ENCODE measurements around the gene AUTS2. TPM values are rescaled to one million over a fixed set of nuclear protein-coding genes. Genes with fewer than 3 reads are reported as not detected.

The AUTS2 gene
- total and polyA plus RNA-seq, 9 of the 15 experiments (the other 6 are each of a cell fraction or from before 2014, with no cell fraction given): 0.58 TPM; not detected in 8

DNA sequence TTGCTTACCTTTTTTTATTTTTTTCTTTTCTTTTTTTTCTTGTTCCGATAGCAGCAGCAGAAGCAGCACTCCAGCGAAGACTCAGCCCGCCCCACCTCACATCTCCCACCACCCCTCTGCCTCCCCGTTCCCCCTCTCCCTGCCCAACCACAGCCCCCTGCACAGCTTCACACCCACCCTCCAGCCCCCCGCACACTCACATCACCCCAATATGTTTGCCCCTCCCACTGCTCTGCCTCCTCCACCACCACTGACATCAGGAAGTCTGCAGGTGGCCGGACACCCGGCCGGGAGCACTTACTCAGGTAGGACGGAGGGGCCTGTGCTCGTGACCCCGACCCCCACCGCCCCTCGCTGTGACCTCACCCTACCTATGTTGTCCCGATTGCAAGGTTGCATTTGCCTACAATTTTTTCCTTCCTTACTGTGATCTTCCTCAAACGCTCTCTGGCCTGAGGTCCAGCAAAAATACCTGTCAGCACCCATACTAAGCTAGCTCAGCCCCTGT is 1166.5 kb downstream of the AUTS2 start:
- H3K27ac ChIP-seq (ENCODE audit: extremely low read depth, low read depth, low read length): no peak overlapping the region
- intact Hi-C loops (cut with micrococcal nuclease): no loop called here

DNA sequence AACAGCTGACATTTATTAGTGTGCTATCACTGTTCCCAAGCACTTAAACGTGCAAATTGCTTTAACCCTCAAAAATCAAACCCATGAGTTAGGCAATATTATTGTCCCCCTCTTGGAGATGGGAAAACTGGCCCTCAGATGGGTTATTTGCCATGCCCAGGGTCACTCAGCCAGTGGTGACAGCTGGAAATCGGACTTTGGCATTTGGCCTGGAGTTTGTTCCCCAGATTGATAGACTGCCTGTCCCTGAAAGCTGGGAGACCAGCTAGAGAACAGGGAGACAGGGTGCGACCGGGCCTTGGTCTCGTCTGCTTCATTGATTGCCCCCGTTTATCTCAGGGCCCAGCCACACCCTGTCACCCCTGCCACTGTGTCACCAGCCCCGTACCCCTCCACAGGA is 1167.4 kb downstream of the AUTS2 start:
- in situ Hi-C loops (cut with MboI) (no loop called here), intact Hi-C loops (cut with micrococcal nuclease) (no loop called here)
- Histone ChIP-seq H3K4me1 (replicated peaks in 1 of 2; ENCODE audit: control insufficient read depth in 2 of 2, insufficient read depth in 2 of 2, low read length in 2 of 2) (no peaks in the 10 kb centered on the region), H3K27ac (ENCODE audit: extremely low read depth, low read depth, low read length) (no peak overlapping the region), H3K9ac (ENCODE audit: insufficient read depth in 1 of 2, low read depth in 2 of 2, low read length in 2 of 2) (no peak overlapping the region), H2AFZ (ENCODE audit: low read depth, low read length) (no peak overlapping the region), H3K9me3 (replicated peaks; ENCODE audit: control insufficient read depth, insufficient read depth, low read depth, low read length) (no peaks in the 10 kb centered on the region), H3K27me3 (ENCODE audit: control insufficient read depth in 2 of 2, insufficient read depth in 2 of 2, low read length in 2 of 2) (peaks cover 28 to 44% of the 10 kb centered on the region in 2 experiments), H3K36me3 (ENCODE audit: control insufficient read depth, insufficient read depth, low read length) (no peaks in the 10 kb centered on the region), H3K79me2 (ENCODE audit: control insufficient read depth, insufficient read depth, low read length) (no peaks in the 10 kb centered on the region), H3K4me3 (no peak overlapping the region), H3K9me1 (ENCODE audit: control insufficient read depth, insufficient read depth, low read length) (peaks cover 7% of the 10 kb centered on the region), H3K4me2 (ENCODE audit: insufficient read depth, low read length) (no peak overlapping the region), H4K20me1 (replicated peaks; ENCODE audit: control insufficient read depth, insufficient read depth, low read length) (no peaks in the 10 kb centered on the region; the same call in 1 of the 2 replicates)
- DNase-seq (ENCODE audit: extremely low read depth in 1 of 4, low spot score in 3 of 4) (no peak), FAIRE-seq (no peak), ATAC-seq (no peak)
- BruUV-seq (replicated peaks): no TSS peak
- ChIA-PET POLR2A (no interaction called here), CTCF (ENCODE audit: low intra/inter-chr PET ratio) (no interaction called here)
- 2% methylated on average over 6 of the region's 7 CpGs for WGBS (ENCODE audit: insufficient coverage, low coverage, missing lambda C conversion rate)
- TF ChIP-seq, protein P1, sequence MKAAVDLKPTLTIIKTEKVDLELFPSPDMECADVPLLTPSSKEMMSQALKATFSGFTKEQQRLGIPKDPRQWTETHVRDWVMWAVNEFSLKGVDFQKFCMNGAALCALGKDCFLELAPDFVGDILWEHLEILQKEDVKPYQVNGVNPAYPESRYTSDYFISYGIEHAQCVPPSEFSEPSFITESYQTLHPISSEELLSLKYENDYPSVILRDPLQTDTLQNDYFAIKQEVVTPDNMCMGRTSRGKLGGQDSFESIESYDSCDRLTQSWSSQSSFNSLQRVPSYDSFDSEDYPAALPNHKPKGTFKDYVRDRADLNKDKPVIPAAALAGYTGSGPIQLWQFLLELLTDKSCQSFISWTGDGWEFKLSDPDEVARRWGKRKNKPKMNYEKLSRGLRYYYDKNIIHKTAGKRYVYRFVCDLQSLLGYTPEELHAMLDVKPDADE (conservative IDR thresholded peaks at IDR 0.05; ENCODE audit: control insufficient read depth, low read depth, low read length): no peak
- TF ChIP-seq YY1 (IDR thresholded peaks at IDR 0.05; ENCODE audit: borderline replicate concordance in 1 of 3, control insufficient read depth in 1 of 3, extremely low read depth in 1 of 3, insufficient read depth in 3 of 3, insufficient read length in 1 of 3, insufficient replicate concordance in 2 of 3, low read depth in 1 of 3, low read length in 2 of 3): no peak
- TF ChIP-seq, protein P2, sequence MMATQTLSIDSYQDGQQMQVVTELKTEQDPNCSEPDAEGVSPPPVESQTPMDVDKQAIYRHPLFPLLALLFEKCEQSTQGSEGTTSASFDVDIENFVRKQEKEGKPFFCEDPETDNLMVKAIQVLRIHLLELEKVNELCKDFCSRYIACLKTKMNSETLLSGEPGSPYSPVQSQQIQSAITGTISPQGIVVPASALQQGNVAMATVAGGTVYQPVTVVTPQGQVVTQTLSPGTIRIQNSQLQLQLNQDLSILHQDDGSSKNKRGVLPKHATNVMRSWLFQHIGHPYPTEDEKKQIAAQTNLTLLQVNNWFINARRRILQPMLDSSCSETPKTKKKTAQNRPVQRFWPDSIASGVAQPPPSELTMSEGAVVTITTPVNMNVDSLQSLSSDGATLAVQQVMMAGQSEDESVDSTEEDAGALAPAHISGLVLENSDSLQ (IDR thresholded peaks at IDR 0.05): no peak
- no peak for TF ChIP-seq ZC3H11A (IDR thresholded peaks at IDR 0.05; ENCODE audit: low read depth, low read length)
- no peak for TF ChIP-seq EHMT2 (IDR thresholded peaks at IDR 0.05)
- TF ChIP-seq, protein P3, sequence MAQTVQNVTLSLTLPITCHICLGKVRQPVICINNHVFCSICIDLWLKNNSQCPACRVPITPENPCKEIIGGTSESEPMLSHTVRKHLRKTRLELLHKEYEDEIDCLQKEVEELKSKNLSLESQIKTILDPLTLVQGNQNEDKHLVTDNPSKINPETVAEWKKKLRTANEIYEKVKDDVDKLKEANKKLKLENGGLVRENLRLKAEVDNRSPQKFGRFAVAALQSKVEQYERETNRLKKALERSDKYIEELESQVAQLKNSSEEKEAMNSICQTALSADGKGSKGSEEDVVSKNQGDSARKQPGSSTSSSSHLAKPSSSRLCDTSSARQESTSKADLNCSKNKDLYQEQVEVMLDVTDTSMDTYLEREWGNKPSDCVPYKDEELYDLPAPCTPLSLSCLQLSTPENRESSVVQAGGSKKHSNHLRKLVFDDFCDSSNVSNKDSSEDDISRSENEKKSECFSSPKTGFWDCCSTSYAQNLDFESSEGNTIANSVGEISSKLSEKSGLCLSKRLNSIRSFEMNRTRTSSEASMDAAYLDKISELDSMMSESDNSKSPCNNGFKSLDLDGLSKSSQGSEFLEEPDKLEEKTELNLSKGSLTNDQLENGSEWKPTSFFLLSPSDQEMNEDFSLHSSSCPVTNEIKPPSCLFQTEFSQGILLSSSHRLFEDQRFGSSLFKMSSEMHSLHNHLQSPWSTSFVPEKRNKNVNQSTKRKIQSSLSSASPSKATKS (CRISPR knock-in tag; IDR thresholded peaks at IDR 0.05): no peak
- no peak for TF ChIP-seq EGR1 (conservative IDR thresholded peaks at IDR 0.05)
- TF ChIP-seq ZNF668 (CRISPR knock-in tag; IDR thresholded peaks at IDR 0.05): no peak
- no peak for TF ChIP-seq KDM2B (CRISPR knock-in tag; IDR thresholded peaks at IDR 0.05)

More for the DNA sequence above, 1166.5 kb downstream of the AUTS2 start:
- TF ChIP-seq ZNF143 (CRISPR knock-in tag; IDR thresholded peaks at IDR 0.05) (no peak), ATF7 (IDR thresholded peaks at IDR 0.05) (no peak), RBFOX2 (IDR thresholded peaks at IDR 0.05; ENCODE audit: low read depth, low read length) (no peak), EP300 (IDR thresholded peaks at IDR 0.05; ENCODE audit: low read length) (no peak), E2F3 (CRISPR knock-in tag; IDR thresholded peaks at IDR 0.05) (no peak), PHB2 (IDR thresholded peaks at IDR 0.05; ENCODE audit: low read depth) (no peak), PRMT5 (CRISPR knock-in tag; IDR thresholded peaks at IDR 0.05) (no peak)
- Histone ChIP-seq H3K79me2 (ENCODE audit: control insufficient read depth, insufficient read depth, low read length) (no peaks in the 10 kb centered on the region), H4K20me1 (replicated peaks; ENCODE audit: control insufficient read depth, insufficient read depth, low read length) (no peaks in the 10 kb centered on the region; the same call in 1 of the 2 replicates), H2AFZ (ENCODE audit: low read depth, low read length) (no peak overlapping the region), H3K4me3 (no peak overlapping the region), H3K9me3 (replicated peaks; ENCODE audit: control insufficient read depth, insufficient read depth, low read depth, low read length) (no peaks in the 10 kb centered on the region), H3K27me3 (ENCODE audit: control insufficient read depth in 2 of 2, insufficient read depth in 2 of 2, low read length in 2 of 2) (peaks cover 26 to 44% of the 10 kb centered on the region in 2 experiments), H3K9ac (ENCODE audit: insufficient read depth in 1 of 2, low read depth in 2 of 2, low read length in 2 of 2) (no peak overlapping the region), H3K9me1 (ENCODE audit: control insufficient read depth, insufficient read depth, low read length) (peaks cover 7% of the 10 kb centered on the region), H3K4me2 (ENCODE audit: insufficient read depth, low read length) (no peak overlapping the region), H3K36me3 (ENCODE audit: control insufficient read depth, insufficient read depth, low read length) (no peaks in the 10 kb centered on the region), H3K4me1 (replicated peaks in 1 of 2; ENCODE audit: control insufficient read depth in 2 of 2, insufficient read depth in 2 of 2, low read length in 2 of 2) (no peaks in the 10 kb centered on the region)
- in situ Hi-C loops (cut with MboI): no loop called here
- DNase-seq (ENCODE audit: extremely low read depth in 1 of 4, low spot score in 3 of 4): no peak
- no peak for ATAC-seq
- WGBS (ENCODE audit: insufficient coverage, low coverage, missing lambda C conversion rate): 0% methylated on average over 13 of the region's 15 CpGs
- no TSS peak for BruUV-seq (replicated peaks)
- FAIRE-seq: no peak
- ChIA-PET CTCF (ENCODE audit: low intra/inter-chr PET ratio) (no interaction called here), POLR2A (interaction anchor here (1.1 kb wide), 1 partner anchor 9 kb away, joined by 3 read pairs; no protein-coding TSS in a partner anchor)
